Testis (tissue), 2 donors: ENCODE results near the gene OVAAL.

Experiments
- CTCF ChIP-seq, 3 experiments: fragments of 450-650 bp in 2 of 3; fragments of 200-600 bp in 1 of 3; sonication (generic) in 1 of 3; IDR thresholded peaks; one replicate each; pipeline ENCODE4 v1.5.1; 2016 to 2019; ENCODE audit warnings: antibody characterized with exemption in 3 of 3, mild to moderate bottlenecking in 2 of 3, moderate library complexity in 1 of 3
- POLR2A ChIP-seq: fragments of 450-650 bp; IDR thresholded peaks from one replicate; pipeline ENCODE4 v1.6.1; 2017; ENCODE audit warnings: antibody characterized with exemption, mild to moderate bottlenecking, moderate library complexity

GRCh38 chr1:180548686-180549317, 10.0 kb upstream of the OVAAL start:
- TF ChIP-seq POLR2A, result no peak
- no peak for TF ChIP-seq CTCF (IDR thresholded peaks at IDR 0.05)
